GM13977 (cell line): Measurements from ENCODE around the gene PMEL.
"Not testable (repeated sequence)": the region's sequence is repeated elsewhere in the genome, so short reads cannot be mapped to it uniquely, and the experiment has no call there.

Experiments used
- DNase-seq: peaks from one replicate; pipeline ENCODE4 v3.0.0; 2012; ENCODE audit warnings: low spot score
- in situ Hi-C: fragments of 300-500 bp; cut with MboI; formaldehyde crosslinking; loops from one replicate; pipeline ENCODE4 v1.12.0; 2022; ENCODE audit warnings: low sequenced_read_pairs, low pct_unique_long_range_greater_than_20kb, mixed read lengths, inconsistent platforms; ENCODE audit not compliant: unreplicated experiment
- TF ChIP-seq, protein P1 (sequence below): IDR thresholded peaks from 2 replicates; pipeline ENCODE4 v1.5.1; 2012; ENCODE audit warnings: mild to moderate bottlenecking, control low read depth; ENCODE audit not compliant: insufficient read depth; ENCODE audit errors: extremely low read depth, missing control alignments

Gene PMEL

DNA sequence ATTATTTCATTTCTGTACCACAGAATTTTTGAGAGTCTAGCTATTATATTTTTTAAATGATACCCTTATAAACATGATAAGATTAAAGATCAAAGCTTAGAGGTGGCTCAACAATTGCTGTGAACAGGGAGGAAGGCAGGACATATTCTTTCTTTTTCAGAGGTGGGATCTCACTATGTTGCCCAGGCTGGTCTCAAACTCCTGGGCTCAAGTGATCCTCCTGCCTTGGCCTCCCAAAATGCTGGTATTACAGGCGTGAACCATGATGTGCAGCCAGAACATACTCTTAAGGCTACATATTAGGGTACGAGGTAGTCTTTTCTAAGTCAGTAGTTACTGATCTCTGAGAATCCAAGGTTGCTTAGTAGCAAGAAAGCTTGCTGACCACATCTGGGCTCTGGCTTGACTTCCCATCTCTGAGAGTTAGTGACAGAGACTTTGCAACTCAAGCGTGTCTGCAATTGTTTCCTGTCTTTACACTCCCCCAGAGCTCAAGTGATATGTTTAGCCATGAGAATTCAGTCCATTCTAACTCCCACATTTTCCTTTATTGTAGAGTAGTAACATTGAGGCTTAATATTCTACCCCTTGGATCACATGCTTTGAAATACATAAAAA lies 16.6 kb upstream of the PMEL start:
- peak; percentile 68 for DNase-seq
- TF ChIP-seq, protein P1, sequence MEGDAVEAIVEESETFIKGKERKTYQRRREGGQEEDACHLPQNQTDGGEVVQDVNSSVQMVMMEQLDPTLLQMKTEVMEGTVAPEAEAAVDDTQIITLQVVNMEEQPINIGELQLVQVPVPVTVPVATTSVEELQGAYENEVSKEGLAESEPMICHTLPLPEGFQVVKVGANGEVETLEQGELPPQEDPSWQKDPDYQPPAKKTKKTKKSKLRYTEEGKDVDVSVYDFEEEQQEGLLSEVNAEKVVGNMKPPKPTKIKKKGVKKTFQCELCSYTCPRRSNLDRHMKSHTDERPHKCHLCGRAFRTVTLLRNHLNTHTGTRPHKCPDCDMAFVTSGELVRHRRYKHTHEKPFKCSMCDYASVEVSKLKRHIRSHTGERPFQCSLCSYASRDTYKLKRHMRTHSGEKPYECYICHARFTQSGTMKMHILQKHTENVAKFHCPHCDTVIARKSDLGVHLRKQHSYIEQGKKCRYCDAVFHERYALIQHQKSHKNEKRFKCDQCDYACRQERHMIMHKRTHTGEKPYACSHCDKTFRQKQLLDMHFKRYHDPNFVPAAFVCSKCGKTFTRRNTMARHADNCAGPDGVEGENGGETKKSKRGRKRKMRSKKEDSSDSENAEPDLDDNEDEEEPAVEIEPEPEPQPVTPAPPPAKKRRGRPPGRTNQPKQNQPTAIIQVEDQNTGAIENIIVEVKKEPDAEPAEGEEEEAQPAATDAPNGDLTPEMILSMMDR: no peak
- in situ Hi-C loops: no loop called here

DNA sequence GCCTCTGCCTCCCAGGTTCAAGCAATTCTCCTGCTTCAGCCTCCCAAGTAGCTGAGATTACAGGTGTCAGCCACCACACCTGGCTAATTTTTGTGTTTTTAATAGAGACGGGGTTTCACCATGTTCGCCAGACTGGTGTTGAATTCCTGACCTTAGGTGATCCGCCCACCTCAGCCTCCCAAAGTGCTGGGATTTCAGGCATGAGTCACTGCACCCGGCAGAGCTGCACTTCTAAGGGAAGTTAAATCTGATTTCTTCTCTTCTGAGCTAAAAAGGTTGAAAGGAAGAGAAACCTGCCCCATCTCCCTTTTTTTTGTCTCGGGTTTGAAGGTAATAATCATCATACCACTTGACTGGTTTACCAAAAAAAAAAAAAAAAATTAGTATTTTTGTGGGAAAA lies 16.0 kb upstream of the PMEL start:
- DNase-seq, in situ Hi-C loops: not testable (repeated sequence)

DNA sequence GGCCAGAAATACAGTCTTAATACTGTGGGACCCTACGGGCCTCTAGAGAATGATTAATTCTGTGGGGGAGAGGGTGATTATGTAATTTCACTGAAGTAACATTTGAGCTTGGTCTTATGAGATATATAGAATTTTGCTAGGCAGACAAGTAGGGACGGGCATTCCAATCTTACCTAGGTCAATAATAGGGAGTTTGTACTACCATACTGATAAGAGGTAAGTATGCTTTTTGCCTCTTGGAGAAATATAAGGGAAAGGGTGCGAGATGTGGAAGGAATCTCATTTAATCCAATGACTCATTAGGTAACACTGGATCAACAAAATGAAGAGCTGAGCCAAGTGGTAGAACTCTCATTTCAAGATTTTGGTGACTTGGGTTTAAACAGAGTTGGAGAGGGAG lies 13.2 kb upstream of the PMEL start:
- TF ChIP-seq, protein P1: no peak

DNA sequence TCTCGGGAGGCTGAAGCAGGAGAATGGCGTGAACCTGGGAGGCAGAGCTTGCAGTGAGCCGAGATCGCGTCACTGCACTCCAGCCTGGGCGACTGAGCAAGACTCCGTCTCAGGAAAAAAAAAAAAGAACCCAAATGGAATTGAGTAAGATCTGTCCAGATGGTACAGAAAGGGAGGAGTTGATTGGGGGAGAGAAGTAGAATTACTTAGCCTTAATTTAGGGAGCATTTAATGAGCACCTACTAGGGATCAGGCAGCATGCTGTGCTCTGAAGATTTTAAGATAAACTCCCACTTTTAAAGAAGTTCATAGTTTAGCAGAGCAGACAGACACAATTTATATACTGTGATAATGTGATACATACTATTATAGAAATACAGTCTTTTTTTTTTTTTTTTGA lies 12.6 kb upstream of the PMEL start:
- TF ChIP-seq, protein P1: no peak
- DNase-seq: no peak
- in situ Hi-C loops: no loop called here

More for the DNA sequence above, 13.2 kb upstream of the PMEL start:
- in situ Hi-C loops: no loop called here
- no peak for DNase-seq

DNA sequence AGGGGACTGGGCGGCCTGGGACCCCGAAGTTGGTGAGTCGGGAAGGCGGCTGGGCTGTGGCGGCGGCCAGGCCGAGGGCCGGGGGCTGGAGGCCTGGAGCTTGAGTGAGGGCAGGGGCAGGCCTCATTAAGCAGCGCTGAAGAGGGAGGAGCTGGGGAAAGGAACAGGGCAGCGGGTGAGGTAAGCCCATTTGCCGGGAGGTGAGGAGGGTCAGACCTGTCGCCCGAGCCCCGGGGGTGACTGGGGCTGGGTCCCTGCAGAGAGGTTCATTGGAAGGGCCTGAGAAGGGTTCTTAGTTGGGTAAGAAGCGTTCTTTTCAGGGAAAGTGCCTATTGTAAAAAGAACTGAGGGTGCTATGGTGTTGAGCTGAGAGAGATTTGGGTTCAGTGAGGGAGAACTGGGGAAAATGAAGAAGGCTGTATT lies 8.5 kb upstream of the PMEL start:
- peak; percentile 45 for DNase-seq
- in situ Hi-C loops: no loop called here
- TF ChIP-seq, protein P1: no peak

DNA sequence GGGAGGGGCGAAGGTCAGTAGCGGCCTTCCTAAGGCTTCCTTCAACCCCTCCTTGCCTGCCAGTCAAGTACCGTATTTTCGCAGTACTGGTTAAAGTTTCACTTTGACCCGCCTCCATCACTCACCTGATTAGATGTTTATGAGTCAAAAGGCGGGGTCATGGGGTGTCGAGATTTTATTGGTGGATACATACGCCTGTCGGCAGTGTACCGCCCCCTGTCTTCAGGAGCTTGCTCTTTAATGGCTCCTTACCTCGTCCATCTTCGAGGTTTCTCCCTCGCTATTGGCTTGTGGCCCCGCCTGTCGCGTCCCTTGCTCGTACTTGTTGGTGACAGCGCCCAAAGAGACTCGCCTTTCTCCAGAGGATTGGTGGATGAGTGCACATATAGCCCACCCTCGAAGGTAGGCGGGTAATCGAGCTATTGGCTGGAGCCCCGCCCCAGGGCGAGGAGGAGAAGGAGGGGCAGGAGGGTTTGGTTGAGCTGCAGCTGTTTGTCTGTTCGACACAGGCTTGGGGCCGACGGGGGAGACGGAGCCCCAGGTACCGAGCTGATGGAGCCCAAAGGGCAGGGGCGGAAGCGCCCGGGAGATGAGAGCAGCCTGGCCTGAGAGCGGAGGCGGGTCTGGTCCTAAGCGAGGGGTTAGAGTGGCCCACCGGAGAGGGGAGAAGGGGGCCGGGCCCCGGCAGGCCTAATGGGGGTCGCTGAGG lies 7.9 kb upstream of the PMEL start, which contains the start of gene RAB5B:
Gene RAB5B (plus strand): TSS at position 480 of the 709 bp plus-strand sequence. CDS start 12,883 bp downstream, outside the sequence.
- peak; percentile 96 for DNase-seq
- TF ChIP-seq, protein P1: no peak
- in situ Hi-C loops: no loop called here

DNA sequence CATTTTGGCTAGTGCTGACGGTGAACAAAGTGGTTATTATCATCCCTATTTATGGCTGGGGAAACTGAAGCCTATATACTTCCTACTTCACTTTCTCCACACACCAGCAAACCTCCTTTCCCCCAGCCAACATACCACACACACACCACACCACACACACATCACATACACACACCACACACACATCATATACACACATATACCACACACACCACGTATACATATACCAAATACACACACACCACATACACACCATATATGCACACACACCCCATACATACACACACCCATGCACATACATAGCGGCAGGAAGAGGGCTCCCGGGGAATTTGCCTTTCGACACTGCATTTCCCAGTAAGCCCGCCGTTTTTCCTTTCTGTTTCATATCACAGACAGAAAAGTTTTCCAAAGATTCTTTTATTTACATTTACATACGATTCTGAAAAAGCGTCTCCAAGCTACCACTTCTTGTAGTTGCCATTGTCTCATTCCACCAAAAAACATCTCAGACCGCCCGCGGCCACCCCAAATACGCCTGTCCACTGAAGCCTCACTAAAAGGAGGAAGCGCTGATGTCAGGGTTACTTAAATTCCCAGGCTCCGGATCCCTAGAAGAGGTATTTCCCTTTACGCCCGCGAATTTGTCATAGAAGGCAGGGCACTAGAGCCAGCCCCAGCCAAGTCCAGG lies 7.2 kb upstream of the PMEL start:
- DNase-seq: no peak
- in situ Hi-C loops: no loop called here

More for the DNA sequence above, 7.2 kb upstream of the PMEL start:
- TF ChIP-seq, protein P1: no peak
